HG02623 (cell line): ENCODE data around the gene GOLGA6A.
"Not testable (repeated sequence)": the region's sequence is repeated elsewhere in the genome, so short reads cannot be mapped to it uniquely, and the experiment has no call there.

Source experiments
- ATAC-seq: cut with Tn5 transposase; IDR thresholded peaks from one replicate; pipeline ENCODE4 v1.9.1; 2021; ENCODE audit warnings: moderate library complexity; ENCODE audit not compliant: unreplicated experiment

Gene GOLGA6A

DNA sequence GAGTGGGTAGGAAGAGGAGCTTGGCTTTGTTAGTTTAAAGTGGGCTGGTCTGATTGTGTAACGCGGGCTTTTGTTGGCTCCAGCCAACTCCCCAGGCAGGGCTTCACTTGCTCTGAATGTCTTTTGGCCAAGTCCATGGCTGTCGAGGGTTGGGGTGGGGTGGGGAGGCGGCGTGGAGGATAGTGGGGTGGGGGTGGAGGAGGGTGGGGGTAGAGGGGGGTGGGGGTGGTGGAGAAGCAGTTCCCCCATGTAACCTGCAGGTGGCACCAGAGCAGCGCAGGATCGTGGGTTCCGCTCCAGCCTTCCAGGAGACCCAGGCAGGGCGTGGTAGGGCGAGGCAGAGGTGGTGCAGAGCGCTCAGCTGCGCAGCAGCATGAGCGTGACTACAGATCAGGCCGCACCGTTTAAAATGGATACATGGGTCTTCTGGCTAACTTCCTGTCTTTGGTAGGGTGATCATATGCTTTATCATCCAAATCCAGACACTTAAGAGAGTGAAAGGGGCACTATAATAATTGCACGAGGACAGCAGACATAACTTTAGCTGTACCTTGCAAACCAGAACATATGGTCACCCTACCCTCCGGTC is 28.3 kb downstream of the GOLGA6A start:
- ATAC-seq: no peak

DNA sequence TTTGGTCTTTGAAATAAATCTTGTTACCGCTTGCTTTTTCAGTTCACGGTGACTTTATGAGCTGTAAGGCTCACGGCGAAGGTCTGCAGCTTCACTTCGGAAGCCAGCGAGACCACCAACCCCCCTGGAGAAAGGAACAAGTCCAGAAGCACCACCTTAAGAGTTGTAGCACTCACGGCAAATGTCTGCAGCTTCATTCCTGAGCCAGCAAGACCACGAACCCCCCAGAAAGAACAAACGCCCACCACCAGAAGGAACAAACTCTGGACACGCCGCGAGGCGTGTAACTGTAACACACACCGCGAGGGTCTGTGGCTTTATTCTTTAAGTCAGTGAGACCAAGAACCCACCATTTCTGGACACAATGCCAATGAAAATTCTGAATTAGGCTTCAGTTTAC is 28.8 kb downstream of the GOLGA6A start:
- ATAC-seq: no peak

DNA sequence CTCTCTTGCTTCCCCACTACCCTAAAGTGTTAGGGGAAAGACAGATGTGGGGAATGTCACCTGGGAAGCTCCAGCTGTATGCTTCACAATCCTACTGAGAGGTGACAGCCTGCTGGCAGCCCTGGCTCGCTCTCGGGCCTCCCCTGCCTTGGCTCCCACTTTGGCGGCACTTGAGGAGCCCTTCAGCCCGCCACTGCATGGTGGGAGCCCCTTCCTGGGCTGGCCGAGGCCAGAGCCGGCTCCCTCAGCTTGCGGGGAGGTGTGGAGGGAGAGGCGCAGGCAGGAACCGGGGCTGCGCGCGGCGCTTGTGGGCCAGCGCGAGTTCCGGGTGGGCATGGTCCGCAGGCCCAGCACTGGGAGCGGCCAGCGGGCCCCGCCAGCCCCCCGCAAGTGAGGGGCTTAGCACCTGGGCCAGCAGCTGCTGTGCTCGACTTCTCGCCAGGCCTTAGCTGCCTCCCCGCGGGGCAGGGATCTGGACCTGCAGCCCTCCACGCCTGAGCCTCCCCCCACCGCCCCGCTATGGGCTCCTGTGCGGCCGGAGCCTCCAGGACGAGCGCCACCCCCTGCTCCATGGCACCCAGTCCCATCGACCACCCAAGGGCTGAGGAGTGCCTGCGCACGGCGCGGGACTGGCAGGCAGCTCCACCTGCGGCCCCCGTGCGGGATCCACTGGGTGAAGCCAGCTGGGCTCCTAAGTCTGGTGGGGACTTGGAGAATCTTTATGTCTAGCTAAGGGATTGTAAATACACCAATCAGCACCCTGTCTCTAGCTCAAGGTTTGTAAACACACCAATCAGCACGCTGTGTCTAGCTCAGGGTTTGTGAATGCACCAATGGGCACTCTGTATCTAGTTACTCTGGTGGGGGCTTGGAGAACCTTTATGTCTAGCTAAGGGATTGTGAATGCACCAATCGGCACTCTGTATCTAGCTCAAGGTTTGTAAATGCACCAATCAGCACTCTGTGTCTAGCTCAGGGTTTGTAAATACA is 29.8 kb downstream of the GOLGA6A start:
- ATAC-seq: not testable (repeated sequence)

DNA sequence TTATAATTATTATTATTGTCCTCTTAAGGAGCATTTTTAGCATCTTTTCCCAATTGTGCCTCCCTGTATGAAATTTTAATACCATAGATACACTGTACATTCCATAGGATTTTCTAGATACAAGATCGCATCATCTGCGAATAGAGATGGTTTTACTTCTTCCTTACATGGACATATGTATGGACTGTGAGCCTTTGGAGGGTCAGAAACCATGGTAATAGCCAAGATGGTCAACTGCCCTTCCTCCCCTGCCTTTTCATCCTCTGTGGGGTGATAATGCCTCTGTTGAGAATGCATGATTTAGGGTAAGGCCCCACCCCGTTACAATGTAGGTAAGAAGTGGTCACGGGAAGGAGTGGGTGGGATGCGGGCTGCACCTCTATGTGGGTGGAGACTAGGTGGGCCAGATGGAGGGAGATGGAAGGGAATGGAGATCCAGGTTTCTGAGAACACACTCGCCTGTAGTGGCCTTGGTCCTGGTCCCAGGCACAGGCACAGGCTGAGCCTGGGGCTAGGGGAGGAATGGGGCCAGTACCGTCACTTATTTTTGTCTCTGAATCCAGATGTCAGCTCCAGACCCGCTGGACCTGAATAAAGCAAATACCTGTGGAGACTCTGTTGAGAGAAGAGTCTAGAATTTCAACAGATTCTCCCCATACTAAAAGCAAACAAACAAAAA is 31.7 kb downstream of the GOLGA6A start:
- ATAC-seq: no peak

DNA sequence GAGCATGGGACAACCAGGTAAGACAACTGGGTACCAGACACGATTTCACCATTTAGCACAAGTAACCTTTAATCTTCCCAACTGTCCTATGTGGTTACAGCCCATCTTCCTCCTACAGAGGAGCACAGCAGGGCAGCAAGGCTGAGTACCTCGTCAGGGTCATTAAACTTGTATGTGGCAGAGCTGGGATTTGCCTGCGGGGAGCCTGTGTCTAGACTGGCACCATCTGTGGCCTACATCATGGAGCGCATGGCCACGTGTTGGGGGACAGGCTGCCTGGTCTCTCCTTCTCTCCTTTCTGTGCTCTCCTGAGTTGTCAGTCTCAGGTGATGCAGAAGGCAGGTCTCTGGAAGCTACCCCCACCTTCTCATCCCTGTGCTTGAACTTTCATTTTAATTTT is 32.2 kb downstream of the GOLGA6A start:
- ATAC-seq: no peak

DNA sequence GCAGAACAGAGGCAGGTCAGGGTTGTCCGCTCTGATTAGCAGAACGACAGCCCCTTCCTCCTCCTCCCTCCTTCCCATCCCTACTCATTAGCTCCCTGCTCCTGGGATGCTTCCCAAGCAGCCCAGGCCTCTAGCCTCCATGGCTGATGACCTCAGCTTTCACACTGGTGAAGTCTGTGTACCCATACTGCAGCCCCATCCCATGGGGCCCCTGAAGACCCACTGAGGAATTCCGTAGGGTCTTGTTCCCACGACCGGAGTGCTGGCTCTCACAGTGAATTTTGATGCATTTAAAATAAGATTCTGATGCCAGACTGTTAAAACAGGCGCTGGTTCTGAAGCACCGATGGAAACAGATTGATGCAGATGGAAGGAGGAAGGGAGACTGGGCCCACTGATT is 36.1 kb downstream of the GOLGA6A start:
- ATAC-seq: no peak

DNA sequence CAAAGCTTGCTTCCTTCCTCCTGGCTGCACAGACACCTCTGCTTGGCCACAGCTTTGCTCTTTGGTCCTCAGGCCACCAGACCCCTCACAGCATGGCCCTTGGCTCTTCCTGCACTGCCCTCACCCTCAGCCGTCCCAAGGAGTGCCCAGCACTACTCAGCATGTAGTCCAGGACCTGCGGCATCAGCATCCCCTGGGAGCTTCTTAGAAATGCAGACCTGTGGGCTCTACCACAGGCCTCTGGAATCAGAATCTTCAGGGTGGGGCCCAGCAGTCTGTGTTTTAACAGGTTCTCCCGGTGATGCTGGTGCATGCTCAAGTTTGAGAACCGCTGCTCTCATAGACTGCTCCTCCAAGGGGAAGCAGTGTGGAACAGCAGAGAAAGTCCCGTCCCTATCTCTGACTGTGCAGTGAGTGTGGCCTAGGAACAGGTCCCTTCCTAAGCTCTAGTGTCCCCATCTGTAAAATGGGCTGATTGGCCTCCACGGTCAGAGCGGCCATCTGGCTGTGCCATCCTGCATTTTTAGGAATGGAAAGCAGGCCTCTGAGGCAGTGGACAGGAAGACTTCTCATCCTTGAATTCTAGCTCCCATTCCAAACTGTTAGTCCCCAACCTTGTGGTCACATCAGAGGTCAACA is 36.6 kb downstream of the GOLGA6A start:
- ATAC-seq: no peak

DNA sequence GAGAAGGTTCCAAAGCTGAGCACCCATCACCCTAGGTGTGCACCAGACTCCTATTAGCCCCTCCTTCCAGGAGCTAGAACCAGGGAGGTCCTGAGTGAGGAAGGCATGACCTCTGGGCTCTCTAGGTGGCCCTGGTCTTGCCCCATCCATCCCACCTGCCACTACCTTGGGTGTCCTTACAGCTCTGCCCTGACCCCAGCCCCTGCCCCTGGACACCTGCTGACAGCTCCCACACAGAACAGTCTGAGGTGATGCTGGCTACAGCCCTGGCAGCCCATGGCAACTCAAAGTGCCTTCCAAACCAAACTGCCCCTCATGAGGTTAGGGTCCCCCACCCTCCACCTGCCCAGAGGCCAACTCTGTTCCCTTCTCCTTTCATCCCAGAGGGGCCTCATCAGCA is 37.2 kb downstream of the GOLGA6A start:
- ATAC-seq: no peak

DNA sequence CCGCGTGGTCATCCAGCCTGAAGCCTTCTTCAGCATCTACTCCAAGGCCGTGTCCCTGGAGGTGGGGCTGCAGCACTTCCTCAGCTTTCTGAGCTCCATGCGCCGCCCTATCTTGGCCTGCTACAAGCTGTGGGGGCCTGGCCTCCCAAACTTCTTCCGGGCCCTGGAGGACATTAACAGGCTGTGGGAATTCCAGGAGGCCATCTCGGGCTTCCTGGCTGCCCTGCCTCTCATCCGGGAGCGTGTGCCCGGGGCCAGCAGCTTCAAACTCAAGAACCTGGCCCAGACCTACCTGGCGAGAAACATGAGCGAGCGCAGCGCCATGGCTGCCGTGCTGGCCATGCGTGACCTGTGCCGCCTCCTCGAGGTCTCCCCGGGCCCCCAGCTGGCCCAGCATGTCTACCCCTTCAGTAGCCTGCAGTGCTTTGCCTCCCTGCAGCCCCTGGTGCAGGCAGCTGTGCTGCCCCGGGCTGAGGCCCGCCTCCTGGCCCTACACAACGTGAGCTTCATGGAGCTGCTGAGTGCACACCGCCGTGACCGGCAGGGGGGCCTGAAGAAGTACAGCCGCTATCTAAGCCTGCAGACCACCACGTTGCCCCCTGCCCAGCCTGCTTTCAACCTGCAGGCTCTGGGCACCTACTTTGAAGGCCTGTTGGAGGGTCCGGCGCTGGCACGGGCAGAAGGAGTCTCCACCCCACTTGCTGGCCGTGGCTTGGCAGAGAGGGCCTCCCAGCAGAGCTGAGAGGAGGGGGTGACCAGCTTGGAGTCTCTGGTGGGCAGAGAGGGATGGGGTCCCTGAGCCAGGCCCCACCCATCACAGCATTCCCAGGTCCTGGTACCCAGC is 37.9 kb downstream of the GOLGA6A start:
- ATAC-seq: no peak

DNA sequence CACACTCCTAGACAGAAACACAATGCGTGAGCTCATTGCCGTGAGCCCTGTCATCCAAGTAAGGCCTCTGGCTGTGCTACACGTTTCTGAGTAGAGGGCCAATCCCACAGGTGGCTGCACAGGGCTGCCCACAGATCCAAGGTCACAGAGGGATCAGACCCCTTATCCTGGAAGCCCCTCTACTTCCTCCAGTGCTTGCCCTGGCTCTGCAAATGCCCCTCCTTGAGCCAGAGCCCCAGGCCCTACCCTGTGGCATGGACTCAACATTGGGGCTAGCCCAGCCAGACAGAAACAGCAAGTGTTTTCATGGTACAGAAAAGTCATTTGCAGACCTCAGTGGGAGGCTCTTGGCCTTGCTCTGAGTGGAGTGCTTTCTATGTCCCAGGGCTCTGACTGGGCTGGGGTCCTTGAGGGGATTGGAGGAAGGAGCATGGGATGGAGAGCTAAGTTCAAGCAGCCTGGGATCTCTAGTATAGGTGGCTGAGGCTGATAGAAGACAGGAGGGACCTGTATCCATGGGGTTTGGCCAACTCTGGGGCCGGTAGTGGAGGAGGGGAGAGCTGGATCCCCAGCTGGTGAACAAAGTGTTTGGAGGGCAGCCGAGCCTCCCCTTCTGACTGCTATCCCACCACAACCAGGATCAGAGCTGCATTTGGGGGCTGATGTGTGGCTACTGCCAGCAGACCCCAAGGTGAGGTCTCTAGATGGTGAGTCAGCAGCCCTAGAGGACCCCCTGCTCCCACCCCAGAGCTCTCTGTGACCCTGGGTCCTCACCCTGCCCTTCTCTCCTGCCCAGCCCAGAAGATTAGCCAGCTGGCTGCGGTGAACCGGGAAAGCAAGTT is 38.7 kb downstream of the GOLGA6A start:
- no peak for ATAC-seq

DNA sequence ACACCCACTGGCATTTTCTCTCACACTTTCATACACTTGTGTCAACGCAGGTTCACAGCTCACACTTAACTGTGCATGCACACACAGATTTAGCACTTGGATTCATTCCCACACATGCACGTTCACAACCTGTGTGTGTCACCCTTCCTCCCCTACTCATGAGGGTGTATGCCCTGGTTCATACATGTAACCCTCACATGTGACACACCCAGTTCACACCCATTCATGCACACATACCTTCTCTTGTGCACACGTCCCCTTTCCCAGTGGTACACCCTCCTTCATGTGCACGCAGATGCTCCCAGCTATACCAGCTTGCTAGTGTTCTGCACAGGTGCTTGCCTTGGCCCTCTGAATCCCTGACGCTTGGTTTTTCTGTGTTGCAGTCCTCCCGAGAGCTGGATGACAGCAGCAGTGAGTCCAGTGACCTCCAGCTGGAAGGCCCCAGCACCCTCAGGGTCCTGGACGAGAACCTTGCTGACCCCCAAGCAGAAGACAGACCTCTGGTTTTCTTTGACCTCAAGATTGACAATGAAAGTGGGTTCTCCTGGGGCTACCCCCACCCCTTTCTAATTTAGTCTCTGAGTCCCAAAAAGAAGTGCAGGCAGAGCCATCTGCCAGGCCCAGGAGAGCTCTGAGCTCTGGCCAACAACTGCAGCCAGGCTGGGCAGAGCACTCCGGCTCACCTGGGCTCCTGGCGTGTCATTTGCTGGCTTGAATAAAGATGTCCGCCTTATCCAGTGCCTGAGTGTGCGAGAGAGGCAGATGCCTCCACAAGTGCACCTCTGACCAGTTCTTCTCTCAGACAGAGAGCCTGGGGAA is 39.5 kb downstream of the GOLGA6A start:
- no peak for ATAC-seq

DNA sequence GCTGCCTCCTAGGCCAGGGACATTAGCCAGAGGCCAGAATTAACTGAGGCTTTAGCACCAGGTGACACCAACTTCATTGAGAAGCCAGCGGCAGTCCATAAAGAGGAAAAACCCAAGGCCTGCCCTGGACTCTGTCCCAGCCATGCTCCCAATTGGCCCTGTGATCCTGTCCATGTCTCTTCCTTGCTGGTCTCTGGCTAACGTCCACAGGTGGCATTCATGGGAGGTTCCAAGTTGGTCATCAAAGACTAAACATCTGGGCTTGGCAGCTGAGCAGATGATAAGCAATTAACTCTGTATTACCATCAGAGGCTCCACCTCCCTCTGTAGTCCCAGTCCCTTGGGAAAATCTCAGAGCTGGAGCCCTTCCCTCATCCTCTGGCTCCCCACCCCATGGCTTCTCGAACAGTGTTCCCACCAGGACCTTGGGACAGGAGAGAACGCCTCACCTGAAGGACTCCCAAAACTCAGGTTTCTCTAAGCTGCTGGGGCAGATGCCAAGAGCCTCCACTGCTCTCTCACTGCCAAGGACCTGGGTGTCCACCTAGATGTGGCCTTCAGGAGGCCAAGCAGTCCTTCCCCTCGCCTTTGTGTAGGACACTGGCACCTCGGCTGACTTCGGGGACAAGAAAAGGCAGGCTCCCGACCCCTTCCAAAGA is 40.4 kb downstream of the GOLGA6A start:
- no peak for ATAC-seq

DNA sequence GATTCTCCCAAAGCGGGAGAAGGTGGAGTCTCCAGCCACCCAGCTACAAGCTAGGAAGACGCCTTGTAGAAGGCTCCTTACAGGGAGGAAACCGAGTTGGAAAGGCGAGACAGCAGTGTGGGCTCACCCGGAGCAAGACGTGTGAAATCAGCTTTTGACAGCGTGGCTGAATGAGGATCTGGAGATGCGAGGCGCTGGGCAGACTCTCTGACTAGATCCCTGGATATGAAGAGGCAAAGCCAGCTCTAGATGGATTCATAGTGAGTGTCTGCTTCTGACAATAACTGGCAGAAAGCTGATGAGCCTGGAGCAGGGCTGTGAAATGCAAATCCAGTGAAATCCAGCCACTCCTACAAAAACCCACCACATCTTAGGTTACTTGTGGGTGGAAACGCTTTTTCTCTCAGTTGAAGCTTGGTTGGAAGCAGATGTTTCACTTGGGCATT is 41.0 kb downstream of the GOLGA6A start:
- no peak for ATAC-seq

DNA sequence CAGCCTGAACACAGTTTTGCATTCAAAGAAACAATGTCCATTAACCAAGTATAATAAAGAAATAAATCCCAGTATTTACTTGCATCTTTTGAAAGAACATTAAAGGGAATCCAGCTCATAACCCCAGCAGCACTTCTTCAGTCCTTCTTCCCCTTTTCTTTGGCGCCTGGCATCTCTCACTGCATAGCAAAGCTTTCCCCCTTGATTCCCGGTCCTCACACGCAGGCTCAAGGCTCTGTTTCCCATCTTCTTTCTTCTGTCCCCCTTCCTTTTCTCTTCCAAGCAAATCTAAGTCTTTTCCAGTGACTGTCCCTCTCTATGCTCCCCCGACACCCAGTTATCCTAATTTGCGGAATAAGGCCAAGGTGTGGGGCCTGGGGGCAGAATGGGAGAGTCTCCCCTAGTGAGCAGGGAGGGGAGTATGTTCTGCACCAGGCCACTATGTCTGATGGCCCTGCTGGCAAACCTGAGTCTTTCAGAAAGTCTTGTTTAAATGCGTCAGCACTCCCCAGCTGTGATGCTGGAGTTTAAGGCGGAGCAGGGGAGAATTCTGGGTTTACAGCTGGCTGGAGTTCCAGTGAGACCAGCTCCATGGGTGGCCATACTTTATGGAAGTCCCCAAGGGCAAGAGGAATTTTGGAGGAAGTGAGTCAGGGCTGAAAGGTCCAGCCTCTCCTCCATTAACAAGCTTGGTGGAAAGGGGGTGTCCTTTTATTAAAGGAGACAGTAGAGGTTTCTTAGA is 42.1 kb downstream of the GOLGA6A start:
- ATAC-seq: no peak

DNA sequence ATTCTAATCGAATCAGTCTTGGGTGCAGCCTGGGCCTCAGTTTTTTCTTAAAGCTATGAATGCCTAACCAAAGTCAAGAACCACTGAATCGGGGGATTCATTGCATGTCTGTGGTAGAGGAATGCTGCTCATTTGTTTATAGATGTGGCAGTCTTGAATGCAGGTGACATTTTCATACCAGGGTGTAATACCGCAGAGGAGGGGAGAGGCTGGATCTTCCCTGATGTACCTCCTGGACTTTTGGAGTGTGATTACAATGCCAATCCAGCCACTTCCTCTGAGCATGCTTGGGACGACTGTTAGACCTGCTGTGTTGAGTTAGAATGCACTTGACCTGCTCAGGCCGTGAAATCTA is 42.7 kb downstream of the GOLGA6A start:
- ATAC-seq: no peak

DNA sequence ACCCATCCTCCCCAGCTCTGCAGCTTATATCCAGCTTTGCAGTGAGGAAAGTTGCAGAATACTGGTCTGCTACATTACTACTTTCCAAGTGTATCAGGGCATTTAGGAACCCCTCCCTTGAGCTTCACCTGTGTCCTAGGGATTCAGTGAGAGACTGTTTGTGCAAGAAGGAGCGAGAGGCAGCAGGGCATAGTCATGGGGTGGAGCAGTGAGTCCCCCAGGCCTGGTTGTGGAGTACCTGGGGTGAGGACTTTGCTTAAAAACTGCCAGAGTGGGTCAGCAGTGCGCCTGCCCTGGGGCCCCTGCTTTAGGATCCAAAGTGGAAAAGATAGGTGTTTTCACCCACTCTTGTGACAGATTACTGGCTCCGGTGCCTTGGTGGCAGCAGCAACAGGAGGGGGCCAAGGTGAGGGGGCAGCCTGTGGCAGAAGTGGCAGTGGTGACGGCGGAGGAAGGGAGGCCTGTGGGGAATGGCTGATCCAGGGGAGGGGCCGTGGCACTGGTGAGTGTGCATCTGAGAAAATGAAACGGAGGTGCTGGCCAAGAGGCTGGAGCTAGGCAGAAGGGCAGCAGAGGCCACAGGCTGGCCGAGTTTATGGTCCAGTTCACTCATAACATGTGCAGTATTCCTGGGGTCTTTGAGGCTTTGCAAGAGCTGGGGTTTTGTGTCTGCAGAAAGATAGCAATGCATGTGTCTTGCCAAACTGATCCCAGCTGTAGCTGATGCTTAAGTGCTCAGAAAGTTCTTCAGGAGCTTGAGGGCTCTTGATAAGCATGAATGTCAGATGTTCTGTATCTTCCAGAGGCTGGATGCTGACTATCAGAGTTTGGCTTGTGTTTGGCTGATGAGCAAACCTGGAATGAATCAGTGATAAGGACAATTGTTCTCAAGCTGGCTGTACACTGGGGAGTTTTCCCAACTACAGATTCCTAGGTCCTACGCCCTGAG is 43.4 kb downstream of the GOLGA6A start:
- ATAC-seq: no peak
